GM21526 (cell line): ENCODE measurements around the gene ARL6IP4.

Experiments used
- ATAC-seq: cut with Tn5 transposase; IDR thresholded peaks from one replicate; pipeline ENCODE4 v1.9.1; 2021; ENCODE audit warnings: moderate library complexity; ENCODE audit not compliant: unreplicated experiment, low FRiP score

ARL6IP4 gene

DNA sequence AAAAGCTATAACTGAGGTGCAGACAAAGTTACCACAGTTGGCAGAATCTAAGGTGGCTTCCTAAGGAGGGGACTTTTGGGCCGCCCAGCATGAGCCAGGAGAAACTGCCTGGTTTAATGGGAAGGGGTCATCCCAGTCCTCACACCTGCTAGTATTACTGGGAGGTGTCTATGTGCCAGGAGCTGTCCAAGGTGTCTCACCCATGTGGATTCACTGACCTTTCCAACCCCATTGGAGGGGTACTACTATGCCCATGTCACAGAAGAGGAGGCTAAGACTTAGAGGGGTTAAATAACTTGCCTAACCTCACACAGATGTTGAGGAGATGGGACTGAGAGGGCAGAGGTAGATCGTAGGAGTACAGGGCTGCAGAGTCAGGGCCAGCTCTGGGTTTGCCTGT is 24.4 kb upstream of the ARL6IP4 start:
- no peak for ATAC-seq

DNA sequence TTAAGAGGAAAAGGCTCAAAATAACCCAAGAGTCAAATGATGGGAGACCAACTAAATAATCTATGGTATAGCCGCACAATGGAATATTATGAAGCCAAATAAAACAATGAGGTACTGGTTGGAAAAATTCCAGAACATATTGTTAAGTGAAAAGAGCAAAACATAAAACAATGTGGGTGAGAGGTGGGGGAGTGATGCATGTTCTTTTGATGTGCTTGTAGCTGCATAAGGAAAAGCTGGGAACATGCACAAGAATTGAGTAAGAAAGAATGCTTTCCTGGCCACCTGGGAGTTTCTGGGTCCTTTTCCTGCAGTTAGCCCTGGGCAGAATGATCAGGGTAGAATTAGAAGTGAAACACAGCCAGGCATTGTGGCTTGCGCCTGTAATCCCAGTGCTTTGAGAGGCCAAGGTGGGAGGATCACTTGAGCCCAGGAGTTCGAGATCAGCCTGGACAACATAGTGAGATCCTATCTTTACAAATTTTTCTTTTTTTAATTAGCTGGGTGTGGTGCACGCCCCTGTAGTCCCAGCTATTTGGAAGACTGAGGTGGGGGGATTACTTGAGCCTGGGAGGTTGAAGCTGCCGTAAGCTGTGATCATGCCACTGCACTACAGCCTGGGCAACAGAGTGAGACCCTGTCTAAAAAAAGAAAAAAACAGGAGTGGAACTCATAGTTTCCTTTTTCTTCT is 22.1 kb upstream of the ARL6IP4 start:
- ATAC-seq: no peak

DNA sequence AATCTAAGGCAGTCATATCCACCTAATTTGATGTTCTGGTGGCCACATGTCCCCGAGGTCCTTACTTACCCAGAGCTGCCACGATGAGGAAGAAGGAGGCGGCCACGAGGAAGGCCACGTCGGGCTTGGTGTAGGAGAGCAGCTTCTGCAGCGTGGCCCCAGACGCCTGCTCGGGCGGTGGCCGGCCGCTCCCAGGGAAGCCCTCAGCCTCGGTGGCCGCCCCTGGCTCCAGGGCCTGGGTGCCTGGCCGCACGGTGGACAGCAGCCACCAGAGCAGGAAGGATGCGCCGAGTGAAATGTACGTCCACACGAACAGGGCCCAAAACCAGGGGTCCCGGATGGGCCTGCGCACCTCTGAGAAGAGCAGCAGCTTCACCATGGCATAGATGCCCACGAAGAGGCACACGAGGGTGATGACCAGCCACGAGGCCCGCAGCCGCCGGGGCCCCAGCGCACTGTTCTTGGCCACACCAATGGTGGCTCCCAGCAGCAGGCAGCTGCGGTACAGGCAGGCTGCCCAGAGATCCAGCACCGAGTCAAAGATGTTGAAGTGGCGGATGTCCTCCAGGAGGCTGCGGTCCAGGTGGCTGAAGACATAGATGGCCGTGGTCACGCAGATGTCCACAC is 20.8 kb upstream of the ARL6IP4 start:
- no peak for ATAC-seq

DNA sequence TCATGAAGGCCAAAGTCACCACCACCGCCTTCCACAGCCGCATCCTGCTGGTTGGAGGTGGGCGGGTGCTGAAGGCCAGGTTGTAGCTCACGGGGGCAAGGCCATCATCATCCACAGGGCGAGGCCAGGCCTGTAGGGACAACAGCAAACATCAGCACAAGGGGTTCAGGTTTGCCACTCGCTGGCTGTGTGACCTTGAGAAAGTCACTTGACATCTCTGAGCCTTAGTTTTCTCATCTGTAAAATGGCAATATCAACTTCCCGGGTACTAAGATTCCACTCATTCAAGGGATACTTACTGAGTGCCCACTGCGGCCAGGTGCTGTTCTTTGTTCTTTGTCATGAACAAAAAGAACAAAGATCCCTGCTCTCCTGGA is 20.3 kb upstream of the ARL6IP4 start:
- ATAC-seq: no peak

DNA sequence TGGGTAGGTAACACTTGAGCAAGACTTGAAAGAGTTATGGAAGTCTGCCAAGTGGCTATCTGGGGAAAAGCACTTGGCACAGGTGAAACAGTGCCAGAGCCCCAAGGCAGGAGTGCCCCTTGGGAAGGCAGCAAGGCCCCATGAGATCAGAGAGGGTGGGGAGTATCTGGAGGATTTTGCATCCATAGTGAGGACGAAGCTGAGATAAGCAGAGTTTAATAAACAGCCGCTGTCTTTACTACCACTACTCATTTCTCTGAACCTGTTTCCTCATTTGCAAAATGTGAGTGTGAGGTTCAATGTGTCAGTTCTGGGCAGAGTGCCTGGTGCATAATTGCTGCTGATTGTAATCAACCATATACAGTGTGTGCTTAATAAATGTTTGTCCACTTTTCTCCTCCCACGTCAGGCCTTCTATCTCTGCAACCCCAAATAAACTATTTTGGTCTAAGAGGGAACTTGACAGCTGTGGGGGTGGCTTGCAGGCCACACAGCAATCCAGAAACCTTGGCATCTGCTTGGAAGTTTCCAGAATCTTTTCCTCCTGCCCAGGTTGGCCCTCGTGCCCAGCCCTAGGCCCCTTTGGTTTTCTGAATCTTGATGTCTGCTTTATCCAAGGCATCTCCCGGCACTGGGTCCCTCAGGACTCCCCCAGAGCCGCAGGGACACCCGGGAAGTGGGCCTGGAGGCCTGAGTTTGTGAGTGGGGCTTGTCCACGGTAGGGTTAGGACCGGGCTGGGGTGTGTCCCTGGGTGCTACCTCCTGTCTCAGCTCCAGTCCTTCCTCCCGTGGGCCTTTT is 18.8 kb upstream of the ARL6IP4 start:
- no peak for ATAC-seq

DNA sequence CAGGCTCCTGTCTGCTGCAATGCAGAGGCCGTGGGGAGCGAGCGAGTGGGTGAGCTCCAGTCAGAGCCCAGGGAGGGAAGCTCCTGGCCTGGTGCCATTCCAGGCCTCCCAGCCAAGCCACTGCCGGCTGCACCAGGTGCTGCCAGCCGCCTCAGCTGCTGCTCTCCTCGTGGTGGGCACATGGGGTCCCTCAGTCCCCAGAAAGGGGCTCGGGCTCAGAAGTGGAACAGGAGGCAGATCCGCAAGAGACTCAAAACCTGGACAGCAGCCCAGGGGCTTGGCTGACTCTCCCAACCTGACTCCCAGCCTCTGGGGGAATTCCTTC is 16.6 kb upstream of the ARL6IP4 start:
- ATAC-seq: no peak

DNA sequence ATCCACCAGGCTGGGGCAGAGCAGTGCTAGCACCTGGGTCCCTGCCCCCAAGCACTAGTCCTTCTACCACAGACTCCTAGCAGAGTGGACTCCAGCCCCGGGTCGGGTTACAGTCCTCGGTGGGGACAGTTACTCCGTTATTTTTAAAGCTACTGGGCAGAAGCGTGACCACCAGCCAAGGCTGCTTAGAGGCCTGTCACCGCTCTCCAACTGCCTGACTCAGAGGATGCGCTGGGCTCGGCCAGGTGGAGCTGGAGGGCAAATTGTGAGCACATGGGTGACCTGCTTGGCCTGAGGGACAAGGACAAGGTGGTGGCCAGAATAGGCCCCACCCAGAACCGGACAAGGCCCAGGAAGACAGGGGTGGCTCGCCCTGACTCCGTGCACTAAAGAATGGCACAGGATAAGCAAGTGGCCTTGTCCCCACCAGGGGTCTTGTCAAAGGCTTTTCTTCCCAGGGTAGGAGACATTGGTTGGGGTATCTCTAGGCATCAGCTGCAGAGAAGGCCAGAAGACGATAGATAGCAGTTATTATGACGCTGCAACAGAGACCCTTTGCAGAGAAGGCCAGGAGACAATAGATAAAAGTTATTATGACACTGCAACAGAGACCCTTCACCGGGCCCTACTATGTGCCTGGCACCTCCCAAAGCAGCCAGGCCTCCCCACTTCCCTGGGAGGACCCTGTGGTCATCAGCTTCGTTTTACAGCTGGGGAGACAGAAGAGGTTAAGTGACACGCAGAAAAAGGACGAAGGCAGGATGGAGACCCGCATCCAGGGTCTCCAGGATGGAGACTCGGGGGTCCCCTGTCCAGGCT is 15.8 kb upstream of the ARL6IP4 start:
- ATAC-seq: no peak

DNA sequence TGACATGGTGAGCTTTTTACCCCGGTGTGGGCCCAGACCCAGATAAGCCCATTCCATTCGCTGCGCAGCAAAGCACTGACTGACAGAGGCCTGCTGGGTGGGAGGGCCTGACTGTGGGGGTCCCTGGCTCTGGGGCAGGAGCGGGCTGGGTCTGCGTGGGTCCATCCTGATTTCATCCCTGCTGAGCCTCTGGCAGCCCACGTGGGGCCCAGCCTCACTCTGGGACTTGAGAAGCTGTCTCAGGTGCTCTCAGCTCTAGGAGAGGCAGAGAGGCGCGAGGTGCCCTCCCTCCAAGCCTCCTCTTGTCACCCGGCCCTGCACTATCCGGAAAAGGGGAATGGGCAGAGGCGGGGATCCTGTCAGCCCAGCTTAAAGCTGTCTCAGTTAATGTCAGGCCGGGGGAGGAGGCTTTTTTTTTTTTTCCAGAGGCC is 15.1 kb upstream of the ARL6IP4 start:
- no peak for ATAC-seq

DNA sequence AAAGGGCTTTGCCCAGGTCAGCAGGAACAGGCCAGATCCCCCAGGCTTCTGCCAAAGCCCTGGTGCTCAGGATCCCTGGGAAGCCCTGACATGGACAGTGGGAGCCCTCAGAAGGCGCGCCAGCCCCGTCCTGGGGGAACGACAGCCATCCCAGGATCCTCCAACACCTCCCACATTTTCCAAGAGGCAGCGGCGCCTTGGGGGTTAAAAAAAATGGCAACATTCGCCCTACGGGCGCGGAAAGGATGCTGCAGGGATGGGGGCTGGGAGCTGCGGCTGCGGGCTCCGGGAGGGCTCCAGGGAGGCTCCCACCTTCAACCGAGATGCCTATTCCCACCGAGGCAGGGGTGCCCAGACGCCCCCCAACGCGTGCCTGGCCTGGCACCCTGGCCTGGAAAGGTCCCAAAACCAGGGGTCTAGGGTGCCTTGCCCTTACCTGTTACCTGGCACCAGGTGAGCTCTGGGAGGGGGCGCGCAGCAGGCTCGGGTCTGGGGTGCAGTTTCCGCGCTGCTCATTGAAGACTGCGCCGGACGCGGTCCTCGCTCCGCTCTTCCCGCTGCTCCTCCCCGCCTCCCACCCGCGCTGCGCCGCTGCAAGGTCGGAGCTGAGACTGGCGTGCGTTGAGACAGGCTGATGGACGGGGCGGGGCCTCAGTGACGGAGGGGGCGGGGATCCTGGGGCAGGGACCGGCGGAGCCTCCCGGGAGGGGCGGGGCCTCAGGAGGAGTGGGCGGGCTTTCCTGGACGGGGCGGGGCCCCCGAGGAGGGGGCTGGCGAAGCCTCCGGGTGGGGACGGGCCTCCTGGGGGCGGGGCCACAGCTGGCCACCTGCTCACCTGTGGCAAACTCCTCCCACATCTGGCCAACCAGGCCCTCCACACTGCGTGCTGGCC is 14.4 kb upstream of the ARL6IP4 start, which contains the start of gene ABCB9:
ABCB9 (minus strand) TSS at position 613 of the 892 bp plus-strand sequence. CDS start 6,228 bp downstream, outside the sequence.
- ATAC-seq: peak; percentile 47

DNA sequence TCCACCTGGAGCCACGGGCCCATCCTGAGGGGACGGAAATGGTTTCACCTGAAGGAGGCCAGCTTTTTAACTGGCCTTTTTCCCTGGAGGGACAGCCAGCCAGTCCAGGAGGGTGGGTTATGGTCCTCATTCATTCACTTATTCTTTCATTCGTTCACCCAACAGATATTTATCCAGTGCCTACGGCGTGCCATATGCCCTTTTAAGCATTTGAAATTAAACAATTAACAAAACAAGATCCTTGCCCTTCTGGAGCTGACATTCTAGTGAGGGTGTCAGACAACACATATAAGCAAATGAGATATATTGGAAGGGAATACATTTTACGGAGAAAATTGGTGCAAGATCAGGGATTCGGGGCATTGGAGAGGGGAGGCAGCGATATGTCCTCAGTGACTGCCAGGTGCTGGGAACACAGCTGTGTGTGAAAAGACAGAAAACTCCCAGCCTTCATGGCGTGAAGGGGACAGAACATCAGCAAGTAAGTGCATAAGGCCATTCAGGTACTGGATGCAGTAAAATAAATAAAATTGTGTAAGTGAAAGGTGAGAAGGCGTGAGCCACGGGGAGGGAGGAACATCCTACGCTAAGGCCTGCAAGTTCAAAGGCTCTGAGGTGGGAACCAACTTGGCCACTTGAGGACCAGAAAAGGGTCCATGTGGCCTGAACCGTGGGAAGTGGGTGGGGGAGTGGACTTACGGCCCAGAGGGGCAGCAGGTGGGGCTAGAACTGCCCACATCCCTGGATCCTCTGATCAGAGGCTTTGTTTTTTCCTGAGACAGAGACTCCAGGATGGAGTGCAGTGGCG is 13.5 kb upstream of the ARL6IP4 start:
- no peak for ATAC-seq

DNA sequence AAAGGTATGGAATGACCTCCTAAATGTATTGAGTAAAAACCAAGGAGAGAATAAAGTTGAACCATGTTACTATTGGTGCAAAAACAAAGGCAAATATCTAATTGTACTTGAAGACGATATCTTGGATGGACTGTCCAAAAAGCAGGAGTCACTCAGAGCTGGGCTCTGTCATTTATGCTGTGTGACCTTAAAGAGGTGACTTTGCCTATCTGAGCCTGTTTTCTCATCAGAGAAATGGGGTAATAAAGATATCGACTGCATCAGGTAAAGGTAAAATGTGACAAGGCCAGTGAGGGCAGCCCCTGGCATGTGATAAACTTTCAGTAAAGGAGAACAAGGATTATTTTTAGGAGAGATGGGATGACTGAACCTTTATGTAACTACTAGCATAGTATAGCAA is 12.4 kb upstream of the ARL6IP4 start:
- no peak for ATAC-seq

DNA sequence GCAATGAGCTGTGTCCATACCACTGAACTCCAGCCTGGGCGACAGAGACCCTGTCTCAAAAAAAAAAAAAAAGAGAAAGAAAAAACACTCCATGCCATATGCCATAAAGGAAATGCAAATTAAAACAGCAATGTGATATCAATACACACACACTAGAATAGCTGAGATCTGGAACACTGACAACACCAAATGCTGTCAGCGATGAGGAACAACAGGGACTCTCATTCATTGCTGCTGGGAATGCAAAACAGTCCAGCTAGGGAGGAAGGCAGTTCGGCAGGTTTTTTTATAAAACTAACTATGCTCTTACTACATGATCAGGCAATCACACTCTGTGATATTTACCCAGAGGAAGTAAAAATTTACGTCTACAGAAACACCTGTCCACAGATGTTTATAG is 10.8 kb upstream of the ARL6IP4 start:
- ATAC-seq: no peak

DNA sequence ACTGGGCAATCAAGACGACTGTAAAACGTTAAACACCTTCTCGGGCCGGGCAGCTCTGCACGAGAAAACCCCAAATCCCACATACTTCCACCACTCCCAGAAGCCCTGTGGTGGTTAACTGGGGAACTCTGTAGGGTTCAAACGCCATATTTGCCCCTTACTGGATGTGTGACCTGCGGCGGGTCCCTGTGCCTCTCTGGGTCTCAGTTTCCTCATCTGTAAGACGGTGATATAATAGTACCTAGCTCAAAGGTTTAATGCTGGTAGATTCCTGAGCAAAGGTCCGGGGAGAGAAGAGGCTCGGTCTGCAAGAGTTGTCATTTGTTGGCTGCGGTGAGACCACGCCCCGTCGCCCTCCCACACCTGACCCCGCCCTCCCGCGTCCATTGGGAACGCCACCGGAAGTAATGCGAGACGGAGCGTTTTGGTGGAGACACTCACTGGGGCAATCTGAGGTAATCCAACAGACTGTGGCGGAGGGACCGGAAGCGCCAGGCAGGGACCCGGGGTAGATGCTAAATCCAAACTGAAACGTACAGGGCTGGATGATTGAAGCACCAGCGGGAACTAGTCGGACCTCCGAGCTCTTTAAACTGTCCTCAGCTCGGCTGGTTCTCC is 6.1 kb upstream of the ARL6IP4 start:
- ATAC-seq: peak; percentile 69

DNA sequence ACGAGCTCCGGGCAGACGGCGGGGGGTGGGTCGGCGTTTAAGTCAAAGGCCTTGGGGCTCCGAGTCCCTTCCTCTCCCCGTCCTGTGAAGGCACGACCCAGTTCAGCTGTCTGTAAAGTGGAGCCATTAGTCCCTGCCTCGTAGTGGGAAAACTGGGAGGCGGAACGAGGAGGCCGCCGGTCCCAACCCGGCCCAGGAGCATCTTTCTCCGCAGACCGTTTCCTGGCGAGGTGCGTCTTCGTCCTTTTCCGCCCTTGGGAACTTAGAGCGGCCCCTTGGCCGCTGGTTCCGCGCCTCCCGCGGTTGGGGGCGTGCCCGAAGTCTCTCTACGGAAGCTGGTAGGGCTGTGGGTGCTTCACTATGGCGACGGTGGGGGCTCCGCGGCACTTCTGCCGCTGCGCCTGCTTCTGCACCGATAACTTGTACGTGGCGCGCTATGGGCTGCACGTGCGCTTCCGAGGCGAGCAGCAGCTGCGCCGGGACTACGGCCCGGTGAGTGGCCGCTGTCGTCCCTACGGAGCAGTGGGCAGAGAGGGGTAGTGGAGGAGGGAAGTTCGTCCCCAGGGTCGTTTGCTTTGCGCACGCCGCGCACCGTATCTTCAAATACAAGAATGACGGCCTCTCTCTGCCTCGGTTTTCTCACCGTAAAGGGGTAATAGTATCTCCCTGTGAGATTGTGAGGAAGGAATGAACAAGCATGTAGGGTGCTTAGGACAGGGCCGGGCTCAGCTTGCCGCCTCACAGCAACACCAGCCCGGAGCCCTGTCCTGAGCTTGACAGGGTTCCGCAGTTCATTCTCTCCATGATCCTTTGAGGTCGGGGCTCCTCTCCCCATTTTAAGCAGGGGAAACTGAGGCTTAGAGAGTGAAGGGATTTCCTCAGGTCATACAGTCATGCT is 5.3 kb upstream of the ARL6IP4 start, which contains the start of gene OGFOD2:
OGFOD2 (plus strand) TSS at position 353 of the 898 bp plus-strand sequence; CDS start at position 361, 8 bp downstream.
- peak; percentile 68 for ATAC-seq

DNA sequence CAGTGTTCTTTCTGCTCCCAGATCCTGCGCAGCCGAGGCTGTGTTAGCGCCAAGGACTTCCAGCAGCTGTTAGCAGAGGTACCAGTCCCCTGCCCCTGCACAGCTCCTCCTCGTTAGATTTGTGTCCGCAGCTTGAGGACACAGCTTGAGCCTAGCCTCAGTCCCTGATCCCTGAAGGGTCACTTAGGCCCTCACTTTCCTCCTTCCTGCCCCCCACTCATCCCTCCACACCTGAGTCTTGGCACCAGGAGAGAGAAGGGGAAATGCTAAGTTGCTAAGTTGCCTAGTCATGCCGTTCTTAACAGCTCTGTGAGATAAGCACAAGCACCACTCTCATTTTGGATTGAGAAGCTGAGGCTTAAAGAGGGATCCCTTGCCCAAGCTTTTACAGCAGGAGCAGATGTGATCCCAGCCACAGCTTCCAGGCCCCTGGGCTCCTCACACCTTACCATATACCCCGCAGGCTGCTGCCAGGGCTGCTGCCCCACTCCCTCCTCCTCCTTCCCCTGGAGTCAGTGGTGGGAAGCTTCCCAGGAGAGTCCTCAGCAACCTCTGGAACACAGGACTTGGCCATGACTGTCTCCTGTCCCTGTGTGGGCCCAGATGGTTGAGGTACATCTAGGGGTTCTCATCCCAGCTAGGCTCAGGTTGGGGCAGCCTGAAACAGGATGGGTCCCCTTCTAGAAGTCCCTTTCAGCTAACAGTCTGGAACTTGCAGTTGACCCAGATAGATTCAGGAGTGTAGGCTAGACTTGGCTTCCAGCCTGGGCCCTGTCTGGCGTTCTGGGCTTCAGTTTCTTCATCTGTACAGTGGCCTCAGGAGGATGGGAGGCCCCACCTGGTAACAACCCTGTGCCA is 4.5 kb upstream of the ARL6IP4 start:
- no peak for ATAC-seq

DNA sequence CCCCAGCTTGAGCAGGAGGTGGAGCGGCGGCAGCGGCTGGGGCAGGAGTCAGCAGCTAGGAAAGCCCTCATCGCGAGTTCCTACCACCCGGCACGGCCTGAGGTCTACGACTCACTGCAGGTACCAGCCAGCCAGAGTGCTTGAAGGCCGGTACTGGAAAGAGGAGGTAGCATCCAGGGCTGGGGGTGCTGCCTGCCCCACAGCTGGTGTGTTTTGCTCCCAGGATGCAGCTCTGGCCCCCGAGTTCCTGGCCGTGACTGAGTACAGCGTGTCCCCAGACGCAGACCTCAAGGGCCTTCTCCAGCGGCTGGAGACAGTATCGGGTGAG is 3.9 kb upstream of the ARL6IP4 start:
- ATAC-seq: no peak

DNA sequence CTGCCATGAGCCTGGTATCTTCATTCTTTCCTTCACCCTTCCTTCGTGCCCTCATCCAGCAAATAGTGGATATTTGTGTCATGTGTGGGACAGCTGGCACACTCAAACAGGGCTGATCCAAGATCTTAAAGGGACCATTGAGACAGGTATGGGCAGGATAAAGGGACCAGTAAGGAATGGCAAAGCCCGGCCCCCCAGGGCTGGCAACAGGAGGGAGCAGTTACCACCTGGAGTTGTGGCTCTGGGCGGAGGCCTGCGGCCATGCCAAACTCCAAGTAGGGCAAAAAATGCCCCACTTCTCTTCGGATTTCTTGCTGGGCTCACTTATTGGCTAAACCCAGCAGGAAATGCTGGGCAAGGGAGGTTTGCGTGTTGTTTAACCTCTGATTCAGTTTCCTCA is 3.3 kb upstream of the ARL6IP4 start:
- ATAC-seq: no peak
